ENCODE data around the gene DNAJB9.

GRCh38 chr7:108559253-108559652 lies 10.4 kb upstream of the DNAJB9 start:
- no peak for TF ChIP-seq POLR2A (IDR thresholded peaks at IDR 0.05)
- TF ChIP-seq CTCF (IDR thresholded peaks at IDR 0.05) = no peak

Data from uterus (tissue), 2 donors.